H9 (cell line): ENCODE data around the gene SIGLEC7. TPM values are rescaled to one million over a fixed set of nuclear protein-coding genes. Genes with fewer than 3 reads are reported as not detected.

ENCODE experiments used
- DNase-seq: peaks from one replicate; pipeline ENCODE4 v3.0.0-alpha.2; 2017
- H2AFZ ChIP-seq: one replicate; pipeline ENCODE4 v1.6.1; 2013; ENCODE audit warnings: mild to moderate bottlenecking, low read length, control low read depth, moderate library complexity
- H2AK5ac ChIP-seq: 2 replicates; pipeline ENCODE4 v1.6.1; 2013; ENCODE audit warnings: low read length, control low read depth, mixed read lengths; ENCODE audit not compliant: insufficient read length
- H2BK120ac ChIP-seq: one replicate; pipeline ENCODE4 v1.6.1; 2013; ENCODE audit warnings: low read depth, mild to moderate bottlenecking, low read length, control low read depth, inconsistent platforms; ENCODE audit not compliant: poor library complexity, severe bottlenecking
- H2BK12ac ChIP-seq: 2 replicates; pipeline ENCODE4 v1.6.1; 2013; ENCODE audit warnings: low read length, control low read depth, mixed read lengths, low read depth; ENCODE audit not compliant: insufficient read length
- H2BK15ac ChIP-seq: 2 replicates; pipeline ENCODE4 v1.6.1; 2013; ENCODE audit warnings: low read depth, low read length, control low read depth
- H2BK20ac ChIP-seq: one replicate; pipeline ENCODE4 v1.6.1; 2013; ENCODE audit warnings: low read depth, mild to moderate bottlenecking, low read length, control low read depth, inconsistent platforms; ENCODE audit not compliant: poor library complexity, severe bottlenecking
- H2BK5ac ChIP-seq: 2 replicates; pipeline ENCODE4 v1.6.1; 2013; ENCODE audit warnings: low read length, control low read depth, mixed read lengths; ENCODE audit not compliant: insufficient read length
- H3K14ac ChIP-seq: 2 replicates; pipeline ENCODE4 v1.6.1; 2013; ENCODE audit warnings: low read length, control low read depth; ENCODE audit not compliant: insufficient read depth
- H3K18ac ChIP-seq: 2 replicates; pipeline ENCODE4 v1.6.1; 2013; ENCODE audit warnings: low read depth, mild to moderate bottlenecking, mixed read lengths, low read length, control low read depth; ENCODE audit not compliant: insufficient read length
- H3K23ac ChIP-seq: 2 replicates; pipeline ENCODE4 v1.6.1; 2013; ENCODE audit warnings: low read length, control low read depth, mixed read lengths, low read depth; ENCODE audit not compliant: insufficient read length
- H3K23me2 ChIP-seq: 2 replicates; pipeline ENCODE4 v1.6.1; 2013; ENCODE audit warnings: low read depth, mild to moderate bottlenecking, mixed read lengths, low read length, control low read depth; ENCODE audit not compliant: insufficient read length, poor library complexity, severe bottlenecking
- H3K27ac ChIP-seq: 2 replicates; pipeline ENCODE4 v1.5.1; 2013; ENCODE audit warnings: low read length, control low read depth, mixed read lengths, low read depth; ENCODE audit not compliant: insufficient read length
- H3K27me3 ChIP-seq: 2 replicates; pipeline ENCODE4 v1.6.1; 2013; ENCODE audit warnings: low read length, control low read depth, inconsistent platforms; ENCODE audit not compliant: insufficient read depth
- H3K4ac ChIP-seq: 2 replicates; pipeline ENCODE4 v1.6.1; 2013; ENCODE audit warnings: low read depth, mild to moderate bottlenecking, control low read depth, inconsistent platforms, low read length, moderate library complexity
- H3K4me1 ChIP-seq: 2 replicates; pipeline ENCODE4 v1.6.1; 2013; ENCODE audit warnings: low read length, control low read depth, inconsistent platforms; ENCODE audit not compliant: insufficient read depth
- H3K4me2 ChIP-seq: 2 replicates; pipeline ENCODE4 v1.6.1; 2013; ENCODE audit warnings: low read length, control low read depth, mixed read lengths; ENCODE audit not compliant: insufficient read length, insufficient read depth
- H3K56ac ChIP-seq: 2 replicates; pipeline ENCODE4 v1.6.1; 2013; ENCODE audit warnings: low read depth, mild to moderate bottlenecking, mixed read lengths, low read length, control low read depth; ENCODE audit not compliant: insufficient read length
- H3K79me1 ChIP-seq: 2 replicates; pipeline ENCODE4 v1.6.1; 2013; ENCODE audit warnings: low read depth, mild to moderate bottlenecking, moderate library complexity, low read length, control low read depth, inconsistent platforms; ENCODE audit not compliant: insufficient read depth, poor library complexity, severe bottlenecking
- H3K79me2 ChIP-seq: 2 replicates; pipeline ENCODE4 v1.6.1; 2013; ENCODE audit warnings: low read length, control low read depth, inconsistent platforms; ENCODE audit not compliant: insufficient read depth
- H3K9ac ChIP-seq: 2 replicates; pipeline ENCODE4 v1.6.1; 2013; ENCODE audit warnings: low read length, control low read depth, mixed read lengths; ENCODE audit not compliant: insufficient read length; ENCODE audit errors: extremely low read depth
- H3K9me3 ChIP-seq: one replicate; pipeline ENCODE4 v1.6.1; 2013; ENCODE audit warnings: low read depth, low read length, inconsistent platforms; ENCODE audit not compliant: control insufficient read depth
- H3T11ph ChIP-seq: one replicate; pipeline ENCODE4 v1.6.1; 2013; ENCODE audit warnings: mild to moderate bottlenecking, low read length, control low read depth, inconsistent platforms
- H4K20me1 ChIP-seq: one replicate; pipeline ENCODE4 v1.6.1; 2013; ENCODE audit not compliant: control insufficient read depth, insufficient read length, insufficient read depth
- H4K5ac ChIP-seq: 2 replicates; pipeline ENCODE4 v1.6.1; 2013; ENCODE audit warnings: low read depth, mild to moderate bottlenecking, mixed read lengths, low read length, control low read depth; ENCODE audit not compliant: insufficient read length
- H4K8ac ChIP-seq: replicated peaks from 2 replicates; pipeline ENCODE4 v1.6.1; 2013; ENCODE audit warnings: low read length, control low read depth, mixed read lengths, low read depth; ENCODE audit not compliant: insufficient read length
- H4K91ac ChIP-seq: 2 replicates; pipeline ENCODE4 v1.6.1; 2013; ENCODE audit warnings: low read depth, mild to moderate bottlenecking, moderate library complexity, mixed read lengths, low read length, control low read depth; ENCODE audit not compliant: insufficient read length
- H3K27ac Mint-ChIP-seq, 3 experiments: 2 replicates in 2 of 3; 3 replicates in 1 of 3; pipeline ENCODE4 v1.8.0; 2020 to 2021; ENCODE audit warnings: mixed read lengths in 3 of 3, mild to moderate bottlenecking in 1 of 3, moderate library complexity in 1 of 3
- H3K27me3 Mint-ChIP-seq: 2 replicates; pipeline ENCODE4 v1.8.0; 2021; ENCODE audit warnings: low read depth, mild to moderate bottlenecking, moderate library complexity, mixed read lengths
- H3K36me3 Mint-ChIP-seq, 3 experiments: 2 replicates in 2 of 3; 3 replicates in 1 of 3; pipeline ENCODE4 v1.8.0; 2020 to 2021; ENCODE audit warnings: low read depth in 3 of 3, mixed read lengths in 3 of 3; ENCODE audit not compliant: insufficient read depth in 1 of 3
- H3K4me1 Mint-ChIP-seq, 2 experiments: 2 replicates each; pipeline ENCODE4 v1.8.0; 2020; ENCODE audit warnings: mixed read lengths in 2 of 2
- H3K4me3 Mint-ChIP-seq, 2 experiments: 2 replicates in 1 of 2; 3 replicates in 1 of 2; pipeline ENCODE4 v1.8.0; 2020 to 2021; ENCODE audit warnings: mild to moderate bottlenecking in 2 of 2, mixed read lengths in 2 of 2, moderate library complexity in 1 of 2
- H3K9me3 Mint-ChIP-seq, 2 experiments: 2 replicates in 1 of 2; 3 replicates in 1 of 2; pipeline ENCODE4 v1.8.0; 2020; ENCODE audit warnings: mild to moderate bottlenecking in 2 of 2, mixed read lengths in 2 of 2, moderate library complexity in 1 of 2
- WGBS: extraction: QIAGEN DNeasy Blood & Tissue Kit; methylation state at CpG from one replicate; pipeline ENCODE4 v1.1.7; 2013; ENCODE audit warnings: missing lambda C conversion rate, low lambda C conversion rate, mixed read lengths; ENCODE audit not compliant: insufficient read length; ENCODE audit errors: extremely low coverage; 5-methylcytosine and 5-hydroxymethylcytosine counted together
- total RNA-seq: library from RNA; stranded (reverse); gene quantifications from 2 replicates; pipeline ENCODE4 v1.2.1, GENCODE V29; 2021
- TF ChIP-seq, protein P1 (sequence below): fragments of 200-600 bp; sonication (generic); conservative IDR thresholded peaks from 3 replicates; pipeline ENCODE4 v1.8.0; 2021; ENCODE audit warnings: antibody characterized with exemption, mild to moderate bottlenecking

Gene SIGLEC7
- total RNA-seq, 1 experiment from 2014 or later: not detected

DNA sequence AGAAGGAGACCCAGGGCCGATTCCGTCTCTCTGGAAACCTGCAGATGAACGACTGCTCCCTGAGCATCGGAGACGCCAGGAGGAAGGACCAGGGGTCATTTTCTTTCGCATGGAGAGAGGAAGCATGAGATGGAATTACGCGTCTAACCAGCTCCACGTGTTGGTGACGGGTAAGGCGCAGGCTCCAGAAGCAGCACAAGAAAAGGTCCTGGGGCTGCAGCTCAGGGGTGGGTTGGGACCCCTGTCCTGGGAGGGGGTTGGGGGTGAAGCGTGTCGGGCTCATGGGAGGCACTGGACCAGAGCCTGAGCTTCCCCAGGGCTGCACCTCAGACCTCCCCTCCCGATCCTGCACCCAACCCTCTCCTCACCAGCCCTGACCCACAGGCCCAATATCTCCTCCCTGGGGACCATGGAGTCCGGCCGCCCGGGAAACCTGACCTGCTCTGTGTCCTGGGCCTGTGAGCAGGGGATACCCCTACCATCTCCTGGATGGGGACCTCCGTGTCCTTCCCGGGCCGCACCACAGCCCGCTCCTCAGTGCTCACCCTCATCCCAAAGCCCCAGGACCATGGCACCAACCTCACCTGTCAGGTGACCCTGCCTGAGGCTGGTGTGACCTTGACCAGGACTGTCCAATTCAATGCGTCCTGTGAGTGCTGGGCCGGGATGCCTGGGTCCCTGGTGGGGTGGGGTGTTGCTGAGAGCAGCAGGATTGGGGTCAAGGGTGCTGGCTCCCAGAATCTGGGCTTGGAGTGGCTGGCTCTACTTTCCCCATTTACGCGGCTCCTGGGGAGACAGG, 43.2 kb downstream of the SIGLEC7 start:
- Histone ChIP-seq H3K4me1 (no peaks in the 10 kb centered on the region), H2AFZ (no peak overlapping the region), H3K79me1 (no peaks in the 10 kb centered on the region), H4K8ac (no peak overlapping the region), H3K4me2 (no peak overlapping the region), H3K4ac (no peak overlapping the region), H3K9ac (no peak overlapping the region), H2BK120ac (no peak overlapping the region), H3K79me2 (no peaks in the 10 kb centered on the region), H2BK15ac (no peak overlapping the region), H2AK5ac (no peak overlapping the region), H4K5ac (no peak overlapping the region), H2BK20ac (no peak overlapping the region), H4K20me1 (no peaks in the 10 kb centered on the region), H3K56ac (no peak overlapping the region), H3K27ac (no peak overlapping the region), H3K27me3 (no peaks in the 10 kb centered on the region; the same call in 1 of the 2 replicates), H3K23ac (no peak overlapping the region), H3K18ac (no peak overlapping the region), H2BK5ac (no peak overlapping the region), H3K14ac (no peak overlapping the region; the same call in 1 of the 2 replicates), H3T11ph (no peak overlapping the region), H2BK12ac (no peak overlapping the region), H4K91ac (no peak overlapping the region), H3K9me3 (no peaks in the 10 kb centered on the region), H3K23me2 (peaks cover 2% of the 10 kb centered on the region)
- H3K36me3 Mint-ChIP-seq: no peaks in the 10 kb centered on the region; a peak in 1 of 7 replicates
- DNase-seq: no peak
- peaks cover 0 to 2% of the 10 kb centered on the region in 2 experiments; a peak in 1 of 4 replicates for H3K4me1 Mint-ChIP-seq
- WGBS: no CpG with 5 or more reads among the region's 25 CpGs
- no peak overlapping the region for H3K27ac Mint-ChIP-seq
- H3K9me3 Mint-ChIP-seq: peaks cover 0 to 52% of the 10 kb centered on the region in 2 experiments; a peak in 3 of 5 replicates
- peaks cover 33% of the 10 kb centered on the region for H3K27me3 Mint-ChIP-seq
- no peak overlapping the region for H3K4me3 Mint-ChIP-seq
- TF ChIP-seq, protein P1, sequence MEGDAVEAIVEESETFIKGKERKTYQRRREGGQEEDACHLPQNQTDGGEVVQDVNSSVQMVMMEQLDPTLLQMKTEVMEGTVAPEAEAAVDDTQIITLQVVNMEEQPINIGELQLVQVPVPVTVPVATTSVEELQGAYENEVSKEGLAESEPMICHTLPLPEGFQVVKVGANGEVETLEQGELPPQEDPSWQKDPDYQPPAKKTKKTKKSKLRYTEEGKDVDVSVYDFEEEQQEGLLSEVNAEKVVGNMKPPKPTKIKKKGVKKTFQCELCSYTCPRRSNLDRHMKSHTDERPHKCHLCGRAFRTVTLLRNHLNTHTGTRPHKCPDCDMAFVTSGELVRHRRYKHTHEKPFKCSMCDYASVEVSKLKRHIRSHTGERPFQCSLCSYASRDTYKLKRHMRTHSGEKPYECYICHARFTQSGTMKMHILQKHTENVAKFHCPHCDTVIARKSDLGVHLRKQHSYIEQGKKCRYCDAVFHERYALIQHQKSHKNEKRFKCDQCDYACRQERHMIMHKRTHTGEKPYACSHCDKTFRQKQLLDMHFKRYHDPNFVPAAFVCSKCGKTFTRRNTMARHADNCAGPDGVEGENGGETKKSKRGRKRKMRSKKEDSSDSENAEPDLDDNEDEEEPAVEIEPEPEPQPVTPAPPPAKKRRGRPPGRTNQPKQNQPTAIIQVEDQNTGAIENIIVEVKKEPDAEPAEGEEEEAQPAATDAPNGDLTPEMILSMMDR: no peak
